Measurements from ENCODE around the gene LGR5. TPM values are rescaled to one million over a fixed set of nuclear protein-coding genes. Genes with fewer than 3 reads are reported as not detected.

LGR5 gene
- total and polyA plus RNA-seq, 9 of the 15 experiments (the other 6 are each of a cell fraction or from before 2014, with no cell fraction given) = not detected

GRCh38 chr12:71452006-71452405 lies 12.4 kb downstream of the LGR5 start (continued):
- TF ChIP-seq AFF1 (IDR thresholded peaks at IDR 0.05; ENCODE audit: low read depth in 1 of 2, partially characterized antibody in 2 of 2) = no peak
- no peak for TF ChIP-seq POLR2AphosphoS5 (IDR thresholded peaks at IDR 0.05; ENCODE audit: control insufficient read depth, insufficient read depth, low read depth, low read length)
- TF ChIP-seq CEBPB (tag; IDR thresholded peaks at IDR 0.05) = no peak
- no peak for TF ChIP-seq ZNF780A (CRISPR knock-in tag; IDR thresholded peaks at IDR 0.05)

- ChIA-PET CTCF (ENCODE audit: low intra/inter-chr PET ratio) (no interaction called here), POLR2A (interaction anchor here (0.6 kb wide), 1 partner anchor 9 kb away, joined by 3 read pairs; no protein-coding TSS in a partner anchor)
- no peak overlapping the region for H3K27ac ChIP-seq (ENCODE audit: extremely low read depth, low read depth, low read length)
- H3K4me2 ChIP-seq (ENCODE audit: insufficient read depth, low read length) = no peak overlapping the region
- peaks cover 4% of the 10 kb centered on the region in 2 experiments; a peak in 2 of 5 replicates for H3K27me3 ChIP-seq (ENCODE audit: control insufficient read depth in 2 of 2, insufficient read depth in 2 of 2, low read length in 2 of 2)
- no peaks in the 10 kb centered on the region for H3K4me1 ChIP-seq (replicated peaks in 1 of 2; ENCODE audit: control insufficient read depth in 2 of 2, insufficient read depth in 2 of 2, low read length in 2 of 2)
- H3K9me3 ChIP-seq (replicated peaks; ENCODE audit: control insufficient read depth, insufficient read depth, low read depth, low read length) = no peaks in the 10 kb centered on the region
- in situ Hi-C loops (cut with MboI) (no loop called here), intact Hi-C loops (cut with micrococcal nuclease) (no loop called here)
- H3K4me3 ChIP-seq = no peak overlapping the region
- no peaks in the 10 kb centered on the region for H3K36me3 ChIP-seq (ENCODE audit: control insufficient read depth, insufficient read depth, low read length)
- no peaks in the 10 kb centered on the region for H4K20me1 ChIP-seq (replicated peaks; ENCODE audit: control insufficient read depth, insufficient read depth, low read length)
- no peaks in the 10 kb centered on the region for H3K79me2 ChIP-seq (ENCODE audit: control insufficient read depth, insufficient read depth, low read length)
- BruUV-seq (replicated peaks) = no TSS peak
- WGBS (ENCODE audit: insufficient coverage, low coverage, missing lambda C conversion rate) = 2% methylated on average over 3 of the region's 3 CpGs
- H3K9me1 ChIP-seq (ENCODE audit: control insufficient read depth, insufficient read depth, low read length) = no peaks in the 10 kb centered on the region
- DNase-seq (ENCODE audit: extremely low read depth in 1 of 4, low spot score in 3 of 4) (no peak), FAIRE-seq (no peak), ATAC-seq (no peak)
- no peak overlapping the region for H3K9ac ChIP-seq (ENCODE audit: insufficient read depth in 1 of 2, low read depth in 2 of 2, low read length in 2 of 2)
- H2AFZ ChIP-seq (ENCODE audit: low read depth, low read length) = no peak overlapping the region
- no peak for TF ChIP-seq PHF21A (IDR thresholded peaks at IDR 0.05; ENCODE audit: borderline replicate concordance, low read depth)
- no peak for TF ChIP-seq BACH1 (tag; IDR thresholded peaks at IDR 0.05)
- TF ChIP-seq NFIC (IDR thresholded peaks at IDR 0.05) = no peak
- no peak for TF ChIP-seq SMARCC2 (IDR thresholded peaks at IDR 0.05; ENCODE audit: low read depth)
- TF ChIP-seq ZNF224 (CRISPR knock-in tag; IDR thresholded peaks at IDR 0.05) = no peak
- TF ChIP-seq PCBP1 (IDR thresholded peaks at IDR 0.05; ENCODE audit: low read depth, low read length, poor library complexity, severe bottlenecking) = no peak
- no peak for TF ChIP-seq ZFP91 (CRISPR knock-in tag; IDR thresholded peaks at IDR 0.05)
- TF ChIP-seq ZNF217 (CRISPR knock-in tag; IDR thresholded peaks at IDR 0.05) = no peak
- no peak for TF ChIP-seq E2F5 (CRISPR knock-in tag; IDR thresholded peaks at IDR 0.05)
These were observed 15.6 kb downstream of the LGR5 start for GRCh38 chr12:71455028-71455737.

Measured in K562 (cell line).